CD8-positive, alpha-beta memory T cell (primary cell): ENCODE measurements around the gene PDLIM5. TPM values are rescaled to one million over a fixed set of nuclear protein-coding genes. Genes with fewer than 3 reads are reported as not detected.

Experiments used
- CTCF ChIA-PET: fragments of 350-600 bp; sonication (Branson Sonifier 250); formaldehyde crosslinking; loops from one replicate; lab custom pipeline; 2021; ENCODE audit warnings: antibody characterized with exemption; lab: Charles Lee
- POLR2A ChIA-PET: fragments of 350-600 bp; sonication (Branson Sonifier 250); formaldehyde crosslinking; loops from one replicate; lab custom pipeline; 2021; ENCODE audit warnings: antibody characterized with exemption; lab: Charles Lee
- DNase-seq, 5 donors: peaks; one replicate each; pipeline versions ENCODE4 v3.0.0 to v3.0.0-alpha.2; 2020 to 2022; ENCODE audit warnings: mixed read lengths in 1 of 5
- H3K27ac ChIP-seq: one replicate; pipeline ENCODE4 v1.7.0; 2013; ENCODE audit warnings: low read depth, mild to moderate bottlenecking, low read length, moderate library complexity
- H3K27me3 ChIP-seq: 2 replicates; pipeline ENCODE4 v1.7.0; 2013; ENCODE audit warnings: low read length, mild to moderate bottlenecking; ENCODE audit not compliant: insufficient read depth, poor library complexity, severe bottlenecking
- H3K36me3 ChIP-seq: 2 replicates; pipeline ENCODE4 v1.7.0; 2013; ENCODE audit warnings: mild to moderate bottlenecking, low read length, moderate library complexity; ENCODE audit not compliant: insufficient read depth
- H3K4me1 ChIP-seq: 2 replicates; pipeline ENCODE4 v1.7.0; 2013; ENCODE audit warnings: mild to moderate bottlenecking, low read length, moderate library complexity; ENCODE audit not compliant: insufficient read depth
- H3K4me3 ChIP-seq: 2 replicates; pipeline ENCODE4 v1.7.0; 2013; ENCODE audit warnings: mild to moderate bottlenecking, low read length
- H3K9me3 ChIP-seq: 2 replicates; pipeline ENCODE4 v1.7.0; 2013; ENCODE audit warnings: mild to moderate bottlenecking, low read length
- H3K27ac Mint-ChIP-seq, 8 donors: one replicate each; pipeline ENCODE4 v1.8.0; 2020 to 2021; ENCODE audit warnings: mixed read lengths in 8 of 8, mild to moderate bottlenecking in 6 of 8, inconsistent platforms in 3 of 8, moderate library complexity in 3 of 8
- H3K27me3 Mint-ChIP-seq, 2 donors: one replicate each; pipeline ENCODE4 v1.8.0; 2020 to 2021; ENCODE audit warnings: mixed read lengths in 2 of 2, mild to moderate bottlenecking in 1 of 2, moderate library complexity in 1 of 2
- H3K36me3 Mint-ChIP-seq, 3 donors: one replicate each; pipeline ENCODE4 v1.8.0; 2020 to 2021; ENCODE audit warnings: mixed read lengths in 3 of 3, inconsistent platforms in 1 of 3, mild to moderate bottlenecking in 1 of 3
- H3K4me1 Mint-ChIP-seq, 3 donors: one replicate each; pipeline ENCODE4 v1.8.0; 2020 to 2021; ENCODE audit warnings: mixed read lengths in 3 of 3, inconsistent platforms in 1 of 3, mild to moderate bottlenecking in 1 of 3
- H3K4me3 Mint-ChIP-seq, 7 donors: one replicate each; pipeline ENCODE4 v1.8.0; 2020 to 2021; ENCODE audit warnings: mixed read lengths in 7 of 7, mild to moderate bottlenecking in 6 of 7, moderate library complexity in 4 of 7, inconsistent platforms in 2 of 7
- H3K9me3 Mint-ChIP-seq, 5 donors: one replicate each; pipeline ENCODE4 v1.8.0; 2020 to 2022; ENCODE audit warnings: mixed read lengths in 5 of 5, mild to moderate bottlenecking in 3 of 5, moderate library complexity in 2 of 5, inconsistent platforms in 1 of 5
- polyA plus RNA-seq: library from polyadenylated mRNA; unstranded; fragments of 300-500 nt; fragmentation: Illumina TruSeq; gene quantifications from one replicate; pipeline ENCODE4 v1.2.3, GENCODE V29; 2021
- total RNA-seq, 2 experiments: library from RNA; stranded (reverse); gene quantifications; one replicate each; pipeline ENCODE4 v1.2.3, GENCODE V29; 2021

Gene PDLIM5
- total and polyA plus RNA-seq, 3 experiments from 2014 or later: 27.0 to 50.2 (median 27.4) TPM

- no peak overlapping the region for H3K27ac ChIP-seq
- H3K27ac Mint-ChIP-seq: no peak overlapping the region
- H3K9me3 Mint-ChIP-seq: peaks cover 0 to 2% (median 0%) of the 10 kb centered on the region in 5 donors
- peaks cover 14 to 26% of the 10 kb centered on the region in 2 donors for H3K27me3 Mint-ChIP-seq
- DNase-seq: no peak
- H3K9me3 ChIP-seq: no peaks in the 10 kb centered on the region
- ChIA-PET POLR2A (no interaction called here), CTCF (no interaction called here)
- no peak overlapping the region for H3K4me3 Mint-ChIP-seq
- H3K27me3 ChIP-seq: no peaks in the 10 kb centered on the region
- H3K4me1 ChIP-seq: no peaks in the 10 kb centered on the region
- no peaks in the 10 kb centered on the region for H3K36me3 ChIP-seq
- H3K4me1 Mint-ChIP-seq: no peaks in the 10 kb centered on the region
- no peak overlapping the region for H3K4me3 ChIP-seq
- H3K36me3 Mint-ChIP-seq: no peaks in the 10 kb centered on the region
Measured at GRCh38 chr4:94409962-94410361, 41.8 kb upstream of the PDLIM5 start.

DNA sequence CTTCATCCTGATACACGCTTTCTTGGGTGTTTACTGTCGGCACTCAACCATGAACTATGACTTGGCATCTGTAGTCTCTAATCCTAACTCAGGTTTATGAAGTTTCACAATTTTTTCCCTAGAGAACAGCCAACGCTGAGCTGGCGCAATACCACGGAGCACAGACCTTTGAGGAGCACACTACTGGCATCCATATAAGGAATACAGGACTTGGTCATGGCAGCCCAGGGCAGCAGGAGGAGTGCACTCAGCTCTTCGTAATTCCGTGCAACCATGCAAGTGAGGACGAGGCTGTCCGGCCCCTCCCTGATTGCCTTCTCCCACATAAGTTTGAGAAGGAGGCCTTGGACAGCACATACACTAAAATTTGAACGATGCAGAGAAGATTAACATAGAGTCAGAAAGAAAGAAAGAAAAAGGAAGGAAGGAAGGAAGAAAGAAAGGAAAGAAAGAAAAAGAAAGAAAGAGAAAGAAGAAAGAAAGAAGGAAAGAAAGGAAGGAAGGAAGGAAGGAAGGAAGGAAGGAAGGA lies 41.0 kb upstream of the PDLIM5 start:
- H3K36me3 Mint-ChIP-seq: no peaks in the 10 kb centered on the region
- DNase-seq: no peak
- CTCF ChIA-PET: interaction anchor here (1.6 kb wide), 1 partner anchor 15 kb away, joined by 3 read pairs; no protein-coding TSS in a partner anchor
- H3K4me1 Mint-ChIP-seq: no peaks in the 10 kb centered on the region
- Histone ChIP-seq H3K27me3 (no peaks in the 10 kb centered on the region), H3K36me3 (no peaks in the 10 kb centered on the region), H3K4me1 (no peaks in the 10 kb centered on the region), H3K27ac (no peak overlapping the region), H3K9me3 (no peaks in the 10 kb centered on the region), H3K4me3 (no peak overlapping the region)
- H3K27me3 Mint-ChIP-seq: peaks cover 14 to 30% of the 10 kb centered on the region in 2 donors
- H3K27ac Mint-ChIP-seq: no peak overlapping the region
- H3K9me3 Mint-ChIP-seq: peaks cover 0 to 4% (median 0%) of the 10 kb centered on the region in 5 donors
- H3K4me3 Mint-ChIP-seq: no peak overlapping the region
- POLR2A ChIA-PET: no interaction called here

- no peak overlapping the region for H3K4me3 Mint-ChIP-seq
- H3K9me3 Mint-ChIP-seq: peaks cover 0 to 4% (median 0%) of the 10 kb centered on the region in 5 donors
- no peaks in the 10 kb centered on the region for H3K27me3 ChIP-seq
- no peaks in the 10 kb centered on the region for H3K36me3 ChIP-seq
- no peak for DNase-seq
- H3K4me1 ChIP-seq: no peaks in the 10 kb centered on the region
- CTCF ChIA-PET: interaction anchor here (1.6 kb wide), 1 partner anchor 14 kb away, joined by 3 read pairs; no protein-coding TSS in a partner anchor
- H3K9me3 ChIP-seq: no peaks in the 10 kb centered on the region
- no peak overlapping the region for H3K27ac Mint-ChIP-seq
- POLR2A ChIA-PET: no interaction called here
- peaks cover 0 to under 1% (median 0%) of the 10 kb centered on the region in 3 donors for H3K36me3 Mint-ChIP-seq
- no peak overlapping the region for H3K27ac ChIP-seq
- H3K4me3 ChIP-seq: no peak overlapping the region
- no peaks in the 10 kb centered on the region for H3K4me1 Mint-ChIP-seq
- H3K27me3 Mint-ChIP-seq: peaks cover 20 to 36% of the 10 kb centered on the region in 2 donors
Measured at GRCh38 chr4:94411296-94411695, 40.4 kb upstream of the PDLIM5 start.

DNA sequence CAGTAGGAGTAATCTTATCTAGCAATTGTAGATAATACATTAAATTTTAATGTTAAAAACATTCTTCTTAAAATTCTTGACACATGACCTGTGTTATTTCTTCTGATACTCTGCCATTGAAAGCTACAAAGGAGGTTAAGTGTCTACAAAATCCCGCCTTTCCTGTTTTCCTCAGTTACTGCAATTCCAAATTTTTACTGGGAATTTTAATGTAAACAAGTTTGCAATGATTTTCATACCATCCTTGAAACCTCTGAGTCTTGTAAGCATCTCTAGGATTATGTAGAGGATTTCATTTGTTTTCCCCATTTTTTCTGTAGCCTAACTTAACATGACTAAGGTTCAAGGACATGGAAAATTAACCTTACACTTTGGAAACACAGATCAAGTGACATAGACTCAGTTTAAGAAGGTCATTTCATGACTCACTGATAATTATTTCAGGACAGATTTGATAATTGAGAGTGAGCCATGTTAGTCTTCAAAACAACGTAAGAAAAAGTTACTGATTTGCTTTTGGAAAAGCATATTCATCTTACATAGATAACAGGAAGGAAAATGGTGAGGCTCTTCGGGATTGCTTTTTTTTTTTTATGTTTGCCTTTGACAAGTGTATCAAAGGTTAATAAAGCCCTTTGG lies 39.6 kb upstream of the PDLIM5 start:
- H3K27me3 ChIP-seq: no peaks in the 10 kb centered on the region

GRCh38 chr4:94412658-94413038 lies 39.1 kb upstream of the PDLIM5 start:
- no peaks in the 10 kb centered on the region for H3K27me3 ChIP-seq
- no peaks in the 10 kb centered on the region for H3K4me1 ChIP-seq
- CTCF ChIA-PET: no interaction called here
- Mint-ChIP-seq H3K4me1 (no peaks in the 10 kb centered on the region), H3K27me3 (peaks cover 28 to 47% of the 10 kb centered on the region in 2 donors), H3K4me3 (no peak overlapping the region), H3K27ac (no peak overlapping the region), H3K36me3 (peaks cover 0 to 4% (median 0%) of the 10 kb centered on the region in 3 donors), H3K9me3 (peaks cover 0 to 7% (median 2%) of the 10 kb centered on the region in 5 donors)
- H3K36me3 ChIP-seq: no peaks in the 10 kb centered on the region
- POLR2A ChIA-PET: no interaction called here
- H3K4me3 ChIP-seq: no peak overlapping the region
- no peak for DNase-seq
- H3K27ac ChIP-seq: no peak overlapping the region
- no peaks in the 10 kb centered on the region for H3K9me3 ChIP-seq

More for the DNA sequence above, 39.6 kb upstream of the PDLIM5 start:
- H3K4me3 ChIP-seq: no peak overlapping the region
- POLR2A ChIA-PET: no interaction called here
- no peaks in the 10 kb centered on the region for H3K36me3 ChIP-seq
- no peaks in the 10 kb centered on the region for H3K4me1 ChIP-seq
- peaks cover 0 to 4% (median 2%) of the 10 kb centered on the region in 5 donors for H3K9me3 Mint-ChIP-seq
- CTCF ChIA-PET: interaction anchor here (1.6 kb wide), 1 partner anchor 13 kb away, joined by 3 read pairs; no protein-coding TSS in a partner anchor
- no peak overlapping the region for H3K27ac ChIP-seq
- peaks cover 0 to 4% (median 0%) of the 10 kb centered on the region in 3 donors for H3K36me3 Mint-ChIP-seq
- H3K4me1 Mint-ChIP-seq: no peaks in the 10 kb centered on the region
- no peak overlapping the region for H3K4me3 Mint-ChIP-seq
- no peaks in the 10 kb centered on the region for H3K9me3 ChIP-seq
- DNase-seq: no peak
- no peak overlapping the region for H3K27ac Mint-ChIP-seq
- H3K27me3 Mint-ChIP-seq: peaks cover 24 to 42% of the 10 kb centered on the region in 2 donors

DNA sequence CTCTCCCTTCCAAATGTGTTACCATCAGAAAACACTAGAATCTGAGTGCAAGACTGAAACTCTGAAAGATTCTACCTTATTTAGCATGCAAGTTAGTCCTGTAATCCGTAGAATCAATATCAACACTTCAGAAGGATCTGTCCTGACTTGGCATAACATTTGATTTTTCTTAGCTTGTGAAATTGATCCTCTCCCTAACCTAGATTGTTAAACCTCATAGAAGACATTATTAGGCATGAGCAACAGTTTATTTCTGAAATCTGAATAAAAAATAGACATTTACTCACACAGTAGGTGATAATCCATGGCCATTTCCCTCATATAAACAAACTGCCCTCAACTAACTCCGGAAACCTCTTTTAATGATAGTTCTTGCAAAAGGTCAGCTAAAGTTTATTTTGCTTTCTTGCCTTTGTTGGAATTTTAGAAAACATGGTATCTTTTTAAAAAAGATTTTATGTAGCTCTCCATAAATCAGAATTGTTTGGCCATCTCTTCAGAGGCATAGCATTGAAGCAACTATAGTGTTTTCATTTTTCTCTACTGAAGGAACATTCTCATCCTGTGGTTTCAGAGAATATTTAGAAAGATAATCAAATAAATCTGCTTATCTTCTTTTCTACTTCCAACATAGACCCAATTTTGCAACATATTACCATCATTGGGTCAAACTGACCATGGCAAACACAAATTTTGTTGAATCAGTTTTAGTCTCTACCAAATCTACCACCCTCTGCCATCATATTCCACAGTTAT lies 38.5 kb upstream of the PDLIM5 start:
- Histone ChIP-seq H3K4me1 (no peaks in the 10 kb centered on the region), H3K27me3 (no peaks in the 10 kb centered on the region), H3K9me3 (no peaks in the 10 kb centered on the region), H3K36me3 (no peaks in the 10 kb centered on the region), H3K4me3 (no peak overlapping the region), H3K27ac (no peak overlapping the region)
- Mint-ChIP-seq H3K27me3 (peaks cover 28 to 51% of the 10 kb centered on the region in 2 donors), H3K36me3 (peaks cover 0 to 4% (median 0%) of the 10 kb centered on the region in 3 donors), H3K4me1 (no peaks in the 10 kb centered on the region), H3K27ac (no peak overlapping the region), H3K4me3 (no peak overlapping the region), H3K9me3 (peaks cover 0 to 7% (median 2%) of the 10 kb centered on the region in 5 donors)
- no peak for DNase-seq
- CTCF ChIA-PET: interaction anchor here (1.4 kb wide), 1 partner anchor 10 kb away, joined by 3 read pairs; no protein-coding TSS in a partner anchor
- POLR2A ChIA-PET: no interaction called here

DNA sequence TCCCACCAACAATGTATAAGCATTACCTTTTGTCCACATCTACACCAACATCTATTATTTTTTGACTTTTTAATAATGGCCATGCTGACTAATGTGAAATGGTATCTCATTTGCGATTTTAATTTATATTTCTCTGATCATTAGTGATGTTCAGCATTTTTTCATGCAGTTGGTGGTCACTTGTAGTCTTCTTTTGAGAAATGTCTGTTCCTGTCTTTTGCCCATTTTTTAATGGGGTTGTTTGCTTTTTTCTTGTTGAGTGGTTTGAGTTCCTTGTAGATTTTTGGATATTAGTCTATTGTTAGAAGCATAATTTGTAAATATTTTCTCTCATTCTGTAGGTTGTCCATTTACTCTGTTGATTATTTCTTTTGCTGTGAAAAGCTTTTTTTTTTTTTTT lies 36.8 kb upstream of the PDLIM5 start:
- H3K9me3 Mint-ChIP-seq: peaks cover 0 to 7% (median 2%) of the 10 kb centered on the region in 5 donors
- Histone ChIP-seq H3K9me3 (no peaks in the 10 kb centered on the region), H3K4me1 (no peaks in the 10 kb centered on the region), H3K36me3 (no peaks in the 10 kb centered on the region), H3K4me3 (no peak overlapping the region), H3K27me3 (no peaks in the 10 kb centered on the region), H3K27ac (no peak overlapping the region)
- H3K4me1 Mint-ChIP-seq: no peaks in the 10 kb centered on the region
- no peak overlapping the region for H3K4me3 Mint-ChIP-seq
- POLR2A ChIA-PET: no interaction called here
- peaks cover 0 to 4% (median 0%) of the 10 kb centered on the region in 3 donors for H3K36me3 Mint-ChIP-seq
- peaks cover 26 to 54% of the 10 kb centered on the region in 2 donors for H3K27me3 Mint-ChIP-seq
- CTCF ChIA-PET: no interaction called here
- no peak overlapping the region for H3K27ac Mint-ChIP-seq
- DNase-seq: no peak

GRCh38 chr4:94415448-94415847 lies 36.3 kb upstream of the PDLIM5 start:
- no peaks in the 10 kb centered on the region for H3K4me1 Mint-ChIP-seq
- H3K27ac Mint-ChIP-seq: no peak overlapping the region
- POLR2A ChIA-PET: no interaction called here

More at GRCh38 chr4:94415448-94415847, 36.3 kb upstream of the PDLIM5 start:
- Histone ChIP-seq H3K4me3 (no peak overlapping the region), H3K27ac (no peak overlapping the region), H3K9me3 (no peaks in the 10 kb centered on the region), H3K36me3 (no peaks in the 10 kb centered on the region), H3K4me1 (no peaks in the 10 kb centered on the region), H3K27me3 (no peaks in the 10 kb centered on the region)
- CTCF ChIA-PET: no interaction called here
- H3K9me3 Mint-ChIP-seq: peaks cover 0 to 7% (median 2%) of the 10 kb centered on the region in 5 donors
- H3K36me3 Mint-ChIP-seq: peaks cover 0 to 4% (median 0%) of the 10 kb centered on the region in 3 donors
- H3K4me3 Mint-ChIP-seq: no peak overlapping the region
- DNase-seq: no peak
- H3K27me3 Mint-ChIP-seq: peaks cover 26 to 54% of the 10 kb centered on the region in 2 donors
